ENCODE measurements around the gene PAK4. TPM values are rescaled to one million over a fixed set of nuclear protein-coding genes. Genes with fewer than 3 reads are reported as not detected.

The PAK4 gene
- total RNA-seq, 1 donor from 2014 or later: 52.1 TPM

DNA sequence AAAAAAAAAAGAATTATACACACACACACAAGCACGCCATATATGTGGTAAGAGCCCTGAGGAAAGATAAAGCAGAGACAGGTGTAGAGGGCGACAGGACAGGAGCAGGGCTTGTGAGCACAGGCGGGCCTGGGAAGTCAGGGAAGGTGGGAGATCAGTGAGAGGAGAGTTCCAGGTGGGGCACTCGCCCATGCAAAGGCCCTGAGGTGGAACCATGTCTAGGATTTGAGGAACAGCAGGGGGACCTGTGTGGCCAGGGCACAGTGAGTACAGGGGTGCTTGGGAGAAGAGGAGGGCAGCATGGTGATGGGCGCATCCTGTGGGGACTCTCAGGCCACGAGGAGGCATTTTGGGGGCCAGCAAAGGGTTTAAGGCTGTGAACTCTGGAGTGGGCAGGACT, 38.7 kb downstream of the PAK4 start:
- no peaks in the 10 kb centered on the region for H3K36me3 Mint-ChIP-seq
- H3K27ac Mint-ChIP-seq: no peak overlapping the region
- no peaks in the 10 kb centered on the region for H3K9me3 Mint-ChIP-seq
- no peak for DNase-seq (ENCODE audit: extremely low spot score, unreplicated experiment)
- peaks cover 33% of the 10 kb centered on the region for H3K4me1 Mint-ChIP-seq (ENCODE audit: unreplicated experiment)
- no peaks in the 10 kb centered on the region for H3K27me3 Mint-ChIP-seq
- no peak for TF ChIP-seq CTCF (conservative IDR thresholded peaks at IDR 0.05)
- H3K4me3 Mint-ChIP-seq: peak overlapping the region; percentile 45

GRCh38 chr19:39165857-39166256, 40.3 kb downstream of the PAK4 start:
- no peak overlapping the region for H3K27ac Mint-ChIP-seq
- no peak for DNase-seq (ENCODE audit: extremely low spot score, unreplicated experiment)
- TF ChIP-seq CTCF (conservative IDR thresholded peaks at IDR 0.05): no peak
- peaks cover 25% of the 10 kb centered on the region for H3K4me1 Mint-ChIP-seq (ENCODE audit: unreplicated experiment)
- no peaks in the 10 kb centered on the region for H3K9me3 Mint-ChIP-seq
- H3K36me3 Mint-ChIP-seq: no peaks in the 10 kb centered on the region
- no peaks in the 10 kb centered on the region for H3K27me3 Mint-ChIP-seq
- H3K4me3 Mint-ChIP-seq: no peak overlapping the region

DNA sequence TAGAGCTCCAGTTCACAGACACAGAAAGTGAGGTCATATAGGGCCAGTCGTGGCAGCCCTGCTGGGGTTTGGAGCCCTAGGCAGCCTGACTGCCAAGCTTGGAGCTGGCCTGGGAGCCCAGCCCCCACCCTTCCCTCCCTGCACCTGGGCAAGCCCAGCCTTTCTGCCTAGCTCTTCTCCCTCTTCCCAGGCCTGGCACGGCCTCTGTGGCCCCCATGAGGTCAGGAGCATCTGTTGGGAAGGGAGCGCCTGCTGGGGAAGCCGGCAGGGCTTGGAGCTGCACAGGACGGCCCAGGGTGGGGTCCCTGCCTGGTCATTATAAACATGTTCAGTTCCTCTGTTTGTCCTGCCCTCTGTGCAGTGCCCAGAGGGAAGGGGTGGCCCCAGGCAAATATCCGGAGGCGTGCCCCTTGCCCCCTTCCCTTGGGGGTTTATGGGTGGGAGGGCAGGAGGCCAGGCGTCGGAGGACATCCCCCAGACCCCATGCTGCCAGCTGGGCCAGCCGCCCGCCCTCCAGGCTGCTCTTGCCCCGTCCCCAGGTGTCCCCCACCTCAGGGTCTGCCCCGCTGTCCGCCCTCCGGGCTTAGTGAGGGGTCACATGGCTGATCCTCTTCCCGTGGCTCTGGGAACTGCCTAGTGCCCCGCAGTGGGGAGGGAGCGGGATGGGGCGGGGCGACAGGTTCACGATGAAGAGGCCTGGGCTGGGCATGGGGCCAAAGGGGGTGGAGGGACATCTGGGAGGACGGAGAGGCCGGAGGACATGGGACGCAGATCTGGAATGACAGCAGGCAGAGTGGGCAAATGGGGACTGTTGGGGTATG, 41.2 kb downstream of the PAK4 start:
- Mint-ChIP-seq H3K4me3 (peak overlapping the region; percentile 60), H3K36me3 (no peaks in the 10 kb centered on the region), H3K27me3 (no peaks in the 10 kb centered on the region), H3K27ac (peak overlapping the region; percentile 56), H3K4me1 (ENCODE audit: unreplicated experiment) (peaks cover 25% of the 10 kb centered on the region), H3K9me3 (no peaks in the 10 kb centered on the region)
- no peak for DNase-seq (ENCODE audit: extremely low spot score, unreplicated experiment)
- TF ChIP-seq CTCF (conservative IDR thresholded peaks at IDR 0.05): no peak

- no peak for TF ChIP-seq CTCF (conservative IDR thresholded peaks at IDR 0.05)
- no peak for DNase-seq (ENCODE audit: extremely low spot score, unreplicated experiment)
- Mint-ChIP-seq H3K9me3 (no peaks in the 10 kb centered on the region), H3K4me1 (ENCODE audit: unreplicated experiment) (peaks cover 21% of the 10 kb centered on the region), H3K27ac (peak overlapping the region; percentile 56), H3K36me3 (no peaks in the 10 kb centered on the region), H3K27me3 (no peaks in the 10 kb centered on the region), H3K4me3 (peak overlapping the region; percentile 60)
These were observed 42.1 kb downstream of the PAK4 start for GRCh38 chr19:39167461-39168257.

GRCh38 chr19:39168258-39169142, 42.9 kb downstream of the PAK4 start:
- DNase-seq (ENCODE audit: extremely low spot score, unreplicated experiment): no peak
- TF ChIP-seq CTCF (conservative IDR thresholded peaks at IDR 0.05): no peak
- Mint-ChIP-seq H3K27me3 (no peaks in the 10 kb centered on the region), H3K27ac (peak overlapping the region; percentile 79), H3K9me3 (no peaks in the 10 kb centered on the region), H3K36me3 (no peaks in the 10 kb centered on the region), H3K4me3 (peak overlapping the region; percentile 47), H3K4me1 (ENCODE audit: unreplicated experiment) (peaks cover 14% of the 10 kb centered on the region)

Measured in type B pancreatic cell (in vitro differentiated cells).